ENCODE results near the gene RPS14. TPM values are rescaled to one million over a fixed set of nuclear protein-coding genes. Genes with fewer than 3 reads are reported as not detected.

RPS14 gene
- total RNA-seq, 1 experiment from 2014 or later, result 2,061 TPM

DNA sequence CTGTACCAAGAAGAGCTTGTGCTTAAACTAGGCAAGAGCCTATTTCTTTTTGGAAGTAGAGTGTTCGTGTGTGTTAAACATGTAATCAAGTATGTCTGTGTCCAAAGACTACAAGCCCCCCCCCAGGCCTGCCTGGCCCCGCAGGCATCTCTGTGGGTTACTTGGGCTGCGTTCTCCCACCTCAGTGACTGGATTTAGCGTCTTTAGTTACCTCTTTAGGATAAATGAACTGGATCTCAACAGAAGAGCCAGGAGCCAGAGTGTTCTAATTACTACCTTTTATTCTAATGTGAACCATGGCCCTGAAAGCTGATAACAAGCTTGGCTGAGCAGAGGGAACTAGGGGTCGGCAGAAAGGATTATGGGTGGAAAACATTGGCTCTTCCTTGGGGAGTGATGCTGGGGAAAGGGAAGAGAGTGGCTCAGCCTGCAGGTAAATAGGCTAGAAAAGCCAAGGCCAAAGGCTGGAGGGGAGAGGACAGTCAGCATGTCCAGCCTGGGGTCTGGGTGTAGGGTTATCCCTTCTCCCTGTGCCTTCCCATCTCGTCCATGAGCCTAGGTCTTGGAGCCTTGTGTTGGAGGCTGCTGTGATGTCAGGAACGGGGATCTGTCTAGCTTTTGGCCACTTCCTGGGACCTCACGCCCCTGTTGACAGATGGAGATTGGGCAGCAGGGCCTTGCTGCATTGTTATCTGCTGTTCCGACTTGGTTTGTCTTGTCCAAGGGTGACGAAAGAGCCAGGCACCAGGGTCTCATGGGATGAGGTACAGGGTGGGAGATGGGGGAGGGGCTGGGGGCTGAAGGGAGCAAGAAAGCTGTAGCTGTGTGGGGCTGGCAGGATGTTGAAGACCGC is 47.9 kb downstream of the RPS14 start:
- DNase-seq (ENCODE audit: low read depth), result no peak

GRCh38 chr5:150401076-150401375 is 48.5 kb downstream of the RPS14 start:
- no peak for DNase-seq (ENCODE audit: low read depth)

DNA sequence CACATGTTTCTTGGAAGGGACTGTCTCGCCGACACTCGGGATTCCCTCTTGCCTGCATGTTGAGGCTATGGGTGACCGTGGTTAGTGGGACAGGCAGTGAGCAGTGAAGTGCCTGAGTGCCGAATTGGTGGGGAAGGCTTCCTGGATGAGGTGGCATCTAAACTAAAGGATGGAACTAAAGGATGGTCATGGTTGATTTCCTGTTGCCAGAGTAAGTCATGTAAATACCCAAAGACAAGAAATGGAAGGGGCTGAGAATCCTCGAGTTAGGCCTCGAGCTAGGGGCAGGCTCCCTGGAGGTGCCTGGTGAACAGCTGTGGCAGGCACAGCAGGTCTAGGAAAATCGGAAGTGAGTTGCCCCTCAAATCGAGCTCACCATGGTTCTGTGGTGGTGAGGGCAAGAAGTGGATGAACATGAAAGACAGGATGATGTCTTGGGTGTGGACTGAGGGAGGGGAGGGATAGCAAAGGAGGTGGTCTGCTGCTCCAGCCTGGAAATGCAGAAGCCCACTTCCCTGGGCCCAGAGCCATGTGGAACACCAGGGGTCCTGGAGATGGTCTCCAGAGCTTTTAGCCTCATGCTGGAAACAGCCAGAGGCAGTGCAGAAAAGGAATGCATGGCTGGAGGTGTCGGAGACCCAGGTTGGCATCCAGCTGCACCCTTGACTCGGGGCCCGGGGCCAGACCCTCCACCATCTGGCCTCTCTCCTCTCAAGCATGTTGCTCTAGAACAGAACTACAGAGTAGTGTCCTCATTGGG is 49.0 kb downstream of the RPS14 start:
- DNase-seq (ENCODE audit: low read depth), result no peak

- peak; percentile 37 for DNase-seq (ENCODE audit: low read depth)
Measured at GRCh38 chr5:150399524-150400211, 49.9 kb downstream of the RPS14 start.

- DNase-seq (ENCODE audit: low read depth), result no peak
Measured at GRCh38 chr5:150398722-150399523, 50.6 kb downstream of the RPS14 start.

DNA sequence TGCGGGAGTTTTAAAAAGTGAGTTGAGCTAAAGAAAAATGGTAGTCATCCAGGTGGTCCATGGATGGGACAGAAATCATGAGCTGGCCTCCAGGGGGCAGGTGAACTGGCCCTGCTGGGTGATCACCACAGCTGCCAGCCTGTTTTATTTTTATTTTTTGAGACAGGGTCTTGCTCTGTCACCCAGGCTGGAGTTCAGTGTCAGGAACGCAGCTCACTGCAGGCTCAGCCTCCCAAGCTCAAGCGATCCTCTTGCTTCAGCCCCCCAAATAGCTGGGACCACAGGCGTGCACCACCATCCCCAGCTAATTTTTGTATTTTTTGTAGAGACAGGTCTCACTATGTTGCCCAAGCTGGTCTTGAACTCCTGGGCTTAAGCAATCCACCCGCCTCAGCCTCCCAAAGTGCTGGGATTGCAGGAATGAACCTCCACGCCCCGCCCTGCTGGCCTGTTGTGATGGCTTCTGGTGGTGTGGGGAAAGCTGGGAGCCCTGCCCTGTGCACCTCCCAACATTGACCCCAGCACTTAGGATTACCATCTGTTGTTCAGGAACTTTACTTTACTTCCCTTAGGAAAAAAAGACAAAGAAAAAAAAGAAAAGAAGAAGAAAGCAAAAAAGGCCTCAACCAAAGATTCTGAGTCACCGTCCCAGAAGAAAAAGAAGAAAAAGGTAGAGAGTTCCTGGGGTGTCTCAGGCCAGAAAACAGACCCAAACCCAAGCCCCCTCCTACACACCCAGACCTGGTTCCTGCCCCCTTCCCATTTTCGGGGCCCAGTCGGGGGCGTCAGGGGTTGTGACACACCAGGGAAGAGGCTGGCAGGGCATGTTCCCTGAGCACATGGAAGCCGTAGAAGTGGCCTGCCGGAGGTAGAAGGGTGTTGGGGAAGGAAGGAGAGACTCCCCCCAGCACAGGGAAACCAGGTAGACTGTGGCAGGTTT is 51.5 kb downstream of the RPS14 start:
- no peak for DNase-seq (ENCODE audit: low read depth)

GRCh38 chr5:150397146-150397781 is 52.3 kb downstream of the RPS14 start:
- no peak for DNase-seq (ENCODE audit: low read depth)

- no peak for DNase-seq (ENCODE audit: low read depth)
Measured at GRCh38 chr5:150396267-150396666, 53.3 kb downstream of the RPS14 start.

DNA sequence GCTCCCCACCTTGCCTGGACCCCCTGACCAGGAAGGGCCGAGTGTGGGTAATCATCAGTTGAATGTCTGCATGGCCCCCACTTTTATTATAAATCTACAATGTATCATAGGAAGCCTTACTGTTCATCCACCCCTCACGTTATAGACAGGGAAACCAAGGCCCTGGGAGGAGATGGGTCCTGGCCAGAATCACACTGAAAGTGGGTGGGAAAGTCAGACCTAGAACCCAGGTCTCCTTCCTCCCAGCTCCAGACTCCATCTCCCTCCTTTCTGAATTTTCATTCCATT is 53.9 kb downstream of the RPS14 start:
- DNase-seq (ENCODE audit: low read depth), result no peak

DNA sequence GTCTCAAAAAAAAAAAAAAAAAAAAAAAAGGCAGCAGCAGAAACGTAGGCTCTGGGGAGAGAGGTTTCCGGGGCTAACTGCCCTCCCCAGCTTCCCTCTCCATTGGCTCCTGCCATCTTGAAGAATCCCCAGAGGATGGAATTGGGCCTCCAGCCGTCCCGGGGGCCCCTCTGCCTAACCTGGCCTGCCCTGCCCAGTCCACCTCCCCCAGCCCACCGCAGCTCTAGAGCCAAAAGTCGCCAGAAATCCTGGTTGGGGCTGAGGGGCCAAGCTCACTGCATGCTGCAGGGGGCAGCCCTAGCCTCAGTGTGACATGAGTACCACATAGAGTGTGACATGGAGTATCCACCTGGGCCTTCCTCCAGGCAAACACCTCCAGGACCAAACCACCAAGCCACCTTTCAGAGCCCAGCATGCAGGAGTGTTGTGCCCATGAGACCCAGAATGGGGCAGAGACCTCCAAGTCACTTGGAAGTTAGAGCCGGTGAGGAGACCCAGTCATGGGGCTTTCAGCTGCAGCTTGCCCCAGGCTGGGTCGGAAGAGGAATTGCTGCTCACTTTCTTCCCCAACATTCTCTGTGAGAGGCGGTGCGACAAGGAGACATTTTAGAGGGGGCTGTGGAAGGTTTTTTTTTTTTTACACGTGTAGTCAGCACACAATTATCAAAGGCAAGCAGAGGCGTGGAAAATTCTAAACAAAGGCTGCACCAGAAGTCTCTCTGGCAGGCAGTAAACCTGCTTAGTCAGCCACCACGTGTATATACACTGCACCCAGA is 54.4 kb downstream of the RPS14 start:
- no peak for DNase-seq (ENCODE audit: low read depth)

DNA sequence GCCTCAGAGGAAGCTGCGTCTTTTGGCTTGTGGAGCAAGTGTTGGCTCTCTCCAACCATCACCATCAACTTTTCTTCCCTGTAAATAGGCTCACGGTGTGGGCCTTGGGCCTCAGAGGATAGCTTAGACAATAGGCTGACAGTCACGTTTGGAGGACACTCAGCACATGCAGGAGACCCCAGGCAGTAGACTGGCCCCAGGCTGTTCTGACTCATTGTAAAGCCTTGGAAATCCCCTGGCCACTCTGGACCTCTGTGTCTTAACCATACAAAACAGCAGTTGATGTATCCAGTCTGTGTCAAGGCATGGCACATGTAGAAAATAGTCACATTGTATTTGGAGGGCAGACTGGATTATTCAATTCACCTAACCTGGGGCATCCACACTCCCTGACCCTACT is 55.4 kb downstream of the RPS14 start:
- DNase-seq (ENCODE audit: low read depth), result no peak

DNA sequence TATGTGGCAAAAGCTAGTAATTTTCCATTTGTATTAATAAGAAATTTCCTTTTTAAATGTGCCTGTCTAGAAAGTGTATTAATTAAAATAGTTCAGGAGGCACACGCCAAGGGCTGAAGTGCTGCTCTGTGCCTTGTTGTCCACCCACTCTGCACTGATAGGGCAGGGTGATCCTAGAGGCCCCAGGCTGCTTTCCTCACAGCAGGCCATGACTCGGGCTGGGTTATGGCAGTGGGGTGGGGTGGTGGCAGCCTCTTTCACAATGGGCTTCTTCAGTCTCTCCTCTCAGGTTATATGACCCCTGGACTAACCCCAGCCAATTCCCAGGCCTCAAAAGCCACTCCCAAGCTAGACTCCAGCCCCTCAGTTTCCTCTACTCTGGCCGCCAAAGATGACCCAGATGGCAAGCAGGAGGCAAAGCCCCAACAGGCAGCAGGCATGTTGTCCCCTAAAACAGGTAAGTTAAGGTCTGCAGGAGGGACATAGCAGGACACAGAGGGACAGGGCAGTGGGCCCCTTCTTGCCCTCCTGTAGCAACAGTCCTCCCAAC is 56.4 kb downstream of the RPS14 start:
- no peak for DNase-seq (ENCODE audit: low read depth)

DNA sequence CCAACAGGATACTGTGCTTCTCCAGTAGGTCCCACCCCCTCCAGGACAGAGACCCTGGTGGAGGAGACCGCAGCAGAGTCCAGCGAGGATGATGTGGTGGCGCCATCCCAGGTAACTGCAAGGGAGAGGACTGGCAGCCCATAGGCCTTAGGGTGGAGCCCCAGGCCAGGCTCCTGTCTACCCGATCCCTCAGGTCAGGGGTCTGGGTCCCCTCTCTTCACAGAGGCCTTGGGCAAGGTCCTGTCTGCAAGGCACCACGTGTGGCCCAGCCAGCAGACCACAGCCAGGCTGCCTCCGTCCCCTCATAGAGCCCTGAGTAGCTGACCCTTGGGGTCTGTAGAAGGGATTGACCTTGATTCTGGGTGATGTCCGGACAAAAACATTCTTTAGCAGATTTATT is 56.9 kb downstream of the RPS14 start:
- no peak for DNase-seq (ENCODE audit: low read depth)

Other genes starting within 250 kb of the RPS14 start
- 0.13 and 2.1 TPM in 2 replicates for gene CAMK2A, start 160.0 kb downstream of the RPS14 start, total RNA-seq (2014; rRNA removed)
- 6.2 and 11.0 TPM in 2 replicates for gene ARSI, start 146.8 kb downstream of the RPS14 start, total RNA-seq (2014; rRNA removed)
- 40.1 and 42.3 TPM in 2 replicates for gene TCOF1, start 92.0 kb downstream of the RPS14 start, total RNA-seq (2014; rRNA removed)
- 1.1 and 2.6 TPM in 2 replicates for gene CD74, start 36.8 kb downstream of the RPS14 start, total RNA-seq (2014; rRNA removed)
- 78.6 and 83.6 TPM in 2 replicates for gene NDST1, start 58.4 kb upstream of the RPS14 start, total RNA-seq (2014; rRNA removed)
- gene SYNPO, start 190.9 kb upstream of the RPS14 start, total RNA-seq (2014; rRNA removed), result 1.5 and 1.9 TPM in 2 replicates
- gene MYOZ3, start 211.5 kb upstream of the RPS14 start, total RNA-seq (2014; rRNA removed), result under 0.01 and 0.06 TPM in 2 replicates

Measured in LHCN-M2 (cell line).